ENCODE data around the gene LAPTM5. TPM values are rescaled to one million over a fixed set of nuclear protein-coding genes. Genes with fewer than 3 reads are reported as not detected.
A peak's percentile ranks its signal among the peaks of the same experiment; 100 is the strongest.
"Not testable (repeated sequence)": the region's sequence is repeated elsewhere in the genome, so short reads cannot be mapped to it uniquely, and the experiment has no call there.

The LAPTM5 gene
- total and polyA plus RNA-seq, 4 donors = 58.7 to 653 (median 271) TPM

DNA sequence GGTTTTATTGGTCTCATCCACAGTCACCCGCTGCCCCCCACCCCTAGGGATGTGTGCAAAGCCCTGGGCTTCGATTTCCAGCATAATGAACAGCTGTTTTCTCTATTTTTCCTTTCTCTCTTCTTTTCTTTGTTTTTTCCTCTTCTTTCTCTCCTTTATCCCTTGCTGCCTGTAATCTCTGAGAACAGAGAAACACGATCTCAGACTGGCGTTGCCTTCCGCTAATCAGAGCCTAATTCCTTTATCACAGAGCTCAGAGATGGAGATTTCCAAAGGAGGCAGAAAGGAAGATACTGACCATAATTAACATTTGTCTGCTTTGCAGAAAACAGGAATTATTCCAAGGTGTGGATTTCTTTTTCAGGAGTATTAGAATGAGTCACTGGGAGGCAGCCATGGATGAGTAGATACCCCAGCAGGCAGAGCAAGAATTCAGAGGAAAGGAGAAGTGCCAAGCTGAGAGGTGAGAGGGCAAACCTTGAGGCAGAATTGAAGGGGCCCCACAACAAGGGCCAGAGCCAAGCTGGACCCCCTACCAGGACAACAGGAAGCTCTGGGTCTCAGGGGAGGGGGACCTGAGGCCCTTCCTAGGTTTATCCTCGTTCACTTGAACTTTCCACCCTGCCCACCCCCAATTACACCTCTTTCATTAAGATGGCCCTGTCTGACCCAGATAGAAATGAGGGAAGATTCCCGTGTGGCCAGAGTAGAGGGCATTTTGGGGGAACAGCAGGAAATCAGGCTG lies 67.5 kb downstream of the LAPTM5 start:
- ATAC-seq (ENCODE audit: insufficient read depth, low FRiP score) (no peak), DNase-seq (no peak)
- Histone ChIP-seq H3K27me3 (ENCODE audit: control insufficient read depth in 3 of 3, insufficient read depth in 3 of 3, low read length in 2 of 3) (no peaks in the 10 kb centered on the region), H3K4me1 (ENCODE audit: control insufficient read depth in 5 of 5, insufficient read depth in 5 of 5, low read length in 5 of 5) (peaks cover 0 to 23% (median 0%) of the 10 kb centered on the region in 5 donors), H3K36me3 (ENCODE audit: control insufficient read depth in 4 of 4, insufficient read depth in 4 of 4, low read length in 4 of 4) (no peaks in the 10 kb centered on the region), H3K9ac (ENCODE audit: insufficient read depth in 1 of 2, low read length in 2 of 2) (no peak overlapping the region), H3K27ac (ENCODE audit: low read depth in 1 of 2, low read length in 1 of 2) (no peak overlapping the region), H3K4me3 (no peak overlapping the region), H3K9me3 (ENCODE audit: control insufficient read depth in 4 of 4, insufficient read depth in 3 of 4, low read length in 3 of 4) (no peaks in the 10 kb centered on the region)
- TF ChIP-seq, protein P1, sequence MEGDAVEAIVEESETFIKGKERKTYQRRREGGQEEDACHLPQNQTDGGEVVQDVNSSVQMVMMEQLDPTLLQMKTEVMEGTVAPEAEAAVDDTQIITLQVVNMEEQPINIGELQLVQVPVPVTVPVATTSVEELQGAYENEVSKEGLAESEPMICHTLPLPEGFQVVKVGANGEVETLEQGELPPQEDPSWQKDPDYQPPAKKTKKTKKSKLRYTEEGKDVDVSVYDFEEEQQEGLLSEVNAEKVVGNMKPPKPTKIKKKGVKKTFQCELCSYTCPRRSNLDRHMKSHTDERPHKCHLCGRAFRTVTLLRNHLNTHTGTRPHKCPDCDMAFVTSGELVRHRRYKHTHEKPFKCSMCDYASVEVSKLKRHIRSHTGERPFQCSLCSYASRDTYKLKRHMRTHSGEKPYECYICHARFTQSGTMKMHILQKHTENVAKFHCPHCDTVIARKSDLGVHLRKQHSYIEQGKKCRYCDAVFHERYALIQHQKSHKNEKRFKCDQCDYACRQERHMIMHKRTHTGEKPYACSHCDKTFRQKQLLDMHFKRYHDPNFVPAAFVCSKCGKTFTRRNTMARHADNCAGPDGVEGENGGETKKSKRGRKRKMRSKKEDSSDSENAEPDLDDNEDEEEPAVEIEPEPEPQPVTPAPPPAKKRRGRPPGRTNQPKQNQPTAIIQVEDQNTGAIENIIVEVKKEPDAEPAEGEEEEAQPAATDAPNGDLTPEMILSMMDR (IDR thresholded peaks at IDR 0.05; ENCODE audit: control extremely low read depth, extremely low read depth) = no peak
- 57 to 64% methylated on average over 7 of the region's 7 CpGs for WGBS, 2 donors

DNA sequence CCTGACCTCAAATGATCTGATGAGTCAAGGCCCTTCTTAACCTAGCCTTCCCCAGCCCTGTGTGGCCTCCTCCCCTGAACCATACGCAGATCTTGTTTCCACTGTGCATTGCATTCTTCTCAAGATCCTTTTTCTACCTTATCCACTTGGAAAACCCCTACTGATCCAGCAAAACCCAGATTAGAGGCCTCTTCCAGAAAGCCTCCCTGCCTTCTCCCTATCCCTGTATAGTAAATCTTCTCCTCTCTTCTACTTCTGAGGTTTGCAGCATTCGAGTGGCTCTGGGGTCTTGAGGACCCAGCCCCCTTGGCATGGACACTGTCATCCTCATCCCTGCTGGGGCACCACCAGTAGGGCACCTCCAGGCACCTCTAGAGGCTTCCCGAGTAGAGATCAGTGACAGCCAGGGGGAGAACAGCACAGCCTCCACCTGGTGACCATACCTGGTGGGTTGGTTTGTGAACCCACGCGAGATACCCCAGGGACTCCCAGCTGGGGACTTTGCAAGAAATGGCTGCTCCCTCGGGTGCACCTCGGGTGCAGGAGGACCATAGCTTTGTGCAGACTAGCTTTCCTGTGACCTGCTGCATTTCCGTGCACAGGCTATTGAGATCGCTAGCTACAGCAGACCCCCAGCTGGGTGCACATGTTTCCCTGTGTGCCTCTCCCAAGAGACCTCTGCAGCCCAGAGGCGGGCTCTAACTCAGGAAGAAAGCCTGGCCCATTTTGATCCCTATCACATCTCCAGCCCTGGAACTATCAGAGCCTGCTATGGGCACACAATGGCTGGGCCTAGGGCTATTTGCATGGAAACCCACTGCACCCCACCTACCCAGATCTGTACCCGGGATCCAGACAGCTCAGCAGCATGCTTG lies 68.4 kb downstream of the LAPTM5 start:
- no peaks in the 10 kb centered on the region for H3K9me3 ChIP-seq (ENCODE audit: control insufficient read depth in 4 of 4, insufficient read depth in 3 of 4, low read length in 3 of 4)
- DNase-seq (no peak), ATAC-seq (ENCODE audit: insufficient read depth, low FRiP score) (no peak)
- H3K4me3 ChIP-seq = no peak overlapping the region
- peaks cover 0 to 7% (median 6%) of the 10 kb centered on the region in 3 donors for H3K27me3 ChIP-seq (ENCODE audit: control insufficient read depth in 3 of 3, insufficient read depth in 3 of 3, low read length in 2 of 3)
- H3K9ac ChIP-seq (ENCODE audit: insufficient read depth in 1 of 2, low read length in 2 of 2) = no peak overlapping the region
- 78 to 88% methylated on average over 11 of the region's 11 CpGs for WGBS, 2 donors
- H3K27ac ChIP-seq (ENCODE audit: low read depth in 1 of 2, low read length in 1 of 2) = no peak overlapping the region
- H3K4me1 ChIP-seq (ENCODE audit: control insufficient read depth in 5 of 5, insufficient read depth in 5 of 5, low read length in 5 of 5) = peaks cover 0 to 30% (median 2%) of the 10 kb centered on the region in 5 donors
- TF ChIP-seq, protein P1 (IDR thresholded peaks at IDR 0.05; ENCODE audit: control extremely low read depth, extremely low read depth) = no peak
- no peaks in the 10 kb centered on the region for H3K36me3 ChIP-seq (ENCODE audit: control insufficient read depth in 4 of 4, insufficient read depth in 4 of 4, low read length in 4 of 4)

DNA sequence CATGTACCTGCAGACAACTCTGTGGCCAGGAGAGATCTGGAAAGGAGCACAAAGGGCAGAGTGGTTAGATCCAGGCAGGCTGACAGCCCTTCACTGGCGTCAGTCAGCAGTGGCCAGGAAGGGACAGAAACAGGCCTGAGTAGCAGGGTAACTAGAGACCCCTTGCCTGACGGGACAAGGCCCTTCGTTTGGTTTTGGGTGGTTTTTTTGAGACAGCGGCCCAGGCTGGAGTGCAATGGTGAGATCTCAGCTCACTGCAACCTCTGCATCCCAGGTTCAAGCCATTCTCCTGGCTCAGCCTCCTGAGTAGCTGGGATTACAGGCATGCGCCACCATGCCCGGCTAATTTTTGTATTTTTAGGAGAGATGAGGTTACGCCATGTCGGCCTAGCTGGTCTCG lies 69.1 kb downstream of the LAPTM5 start:
- DNase-seq; H3K36me3 ChIP-seq (ENCODE audit: control insufficient read depth in 4 of 4, insufficient read depth in 4 of 4, low read length in 4 of 4); H3K4me3 ChIP-seq; ATAC-seq (ENCODE audit: insufficient read depth, low FRiP score); H3K9ac ChIP-seq (ENCODE audit: insufficient read depth in 1 of 2, low read length in 2 of 2); H3K9me3 ChIP-seq (ENCODE audit: control insufficient read depth in 4 of 4, insufficient read depth in 3 of 4, low read length in 3 of 4); H3K27ac ChIP-seq (ENCODE audit: low read depth in 1 of 2, low read length in 1 of 2): not testable (repeated sequence)
- 91 to 92% methylated on average over 9 of the region's 9 CpGs for WGBS, 2 donors
- Histone ChIP-seq H3K27me3 (ENCODE audit: control insufficient read depth in 3 of 3, insufficient read depth in 3 of 3, low read length in 2 of 3) (peaks cover 0 to 14% (median 10%) of the 10 kb centered on the region in 3 donors), H3K4me1 (ENCODE audit: control insufficient read depth in 5 of 5, insufficient read depth in 5 of 5, low read length in 5 of 5) (peaks cover 0 to 30% (median 2%) of the 10 kb centered on the region in 5 donors)

DNA sequence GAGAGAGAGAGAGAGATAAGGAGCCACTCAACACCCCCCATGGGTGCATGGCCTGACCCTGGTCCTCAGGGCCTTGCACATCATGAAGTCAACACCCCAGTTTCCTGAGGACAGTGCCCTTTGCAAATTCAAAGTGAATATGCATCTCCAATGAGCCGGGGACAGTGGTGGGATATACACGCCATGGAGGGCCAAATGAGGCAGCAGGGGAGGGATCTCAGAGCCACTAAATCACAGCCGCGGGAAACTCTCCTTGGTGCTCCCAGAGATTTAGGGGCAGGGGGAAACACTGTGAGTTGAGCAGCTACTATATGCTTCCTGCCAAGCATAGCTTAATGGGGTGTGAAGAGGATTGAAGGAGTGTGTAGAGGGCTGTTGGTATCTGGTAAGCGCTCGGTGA lies 69.7 kb downstream of the LAPTM5 start:
- H3K36me3 ChIP-seq (ENCODE audit: control insufficient read depth in 4 of 4, insufficient read depth in 4 of 4, low read length in 4 of 4) = no peaks in the 10 kb centered on the region
- H3K4me3 ChIP-seq = no peak overlapping the region
- peaks cover 0 to 18% (median 13%) of the 10 kb centered on the region in 3 donors for H3K27me3 ChIP-seq (ENCODE audit: control insufficient read depth in 3 of 3, insufficient read depth in 3 of 3, low read length in 2 of 3)
- peak in 1 of 3 donors; percentile 8 for DNase-seq
- TF ChIP-seq, protein P1 (IDR thresholded peaks at IDR 0.05; ENCODE audit: control extremely low read depth, extremely low read depth) = no peak
- H3K27ac ChIP-seq (ENCODE audit: low read depth in 1 of 2, low read length in 1 of 2) = no peak overlapping the region
- H3K9me3 ChIP-seq (ENCODE audit: control insufficient read depth in 4 of 4, insufficient read depth in 3 of 4, low read length in 3 of 4) = no peaks in the 10 kb centered on the region
- peaks cover 0 to 30% (median 2%) of the 10 kb centered on the region in 5 donors for H3K4me1 ChIP-seq (ENCODE audit: control insufficient read depth in 5 of 5, insufficient read depth in 5 of 5, low read length in 5 of 5)
- H3K9ac ChIP-seq (ENCODE audit: insufficient read depth in 1 of 2, low read length in 2 of 2) = no peak overlapping the region
- WGBS, 2 donors = 88 to 95% methylated on average over 6 of the region's 6 CpGs
- ATAC-seq (ENCODE audit: insufficient read depth, low FRiP score) = no peak

Data from lung (tissue), 12 donors.